Heart left ventricle (tissue), 16 donors: ENCODE measurements around the gene COA5. TPM values are rescaled to one million over a fixed set of nuclear protein-coding genes. Genes with fewer than 3 reads are reported as not detected.

Experiments
- ATAC-seq, 4 donors: fragments of 200-7000 bp; cut with Tn5 transposase; one replicate each; pipeline ENCODE4 v1.9.1; 2020 to 2022; ENCODE audit warnings: moderate library complexity in 4 of 4, mild to moderate bottlenecking in 3 of 4, moderate number of reproducible peaks in 1 of 4
- DNase-seq, 5 donors: peaks; one replicate each; pipeline ENCODE4 v3.0.0-alpha.2; 2020
- H3K27ac ChIP-seq, 12 donors: fragments of 200-600 bp; sonication (generic) in 4 of 12; one replicate each; pipeline versions ENCODE4 v1.5.0 to v1.8.0; 2016 to 2022; ENCODE audit warnings: mild to moderate bottlenecking in 2 of 12
- H3K27me3 ChIP-seq, 9 donors: fragments of 200-600 bp; sonication (generic) in 2 of 9; one replicate each; pipeline versions ENCODE4 v1.5.1 to v1.8.0; 2016 to 2022; ENCODE audit warnings: mild to moderate bottlenecking in 3 of 9
- H3K36me3 ChIP-seq, 9 donors: fragments of 200-600 bp; sonication (generic) in 2 of 9; one replicate each; pipeline versions ENCODE4 v1.5.0 to v1.8.0; 2018 to 2022; ENCODE audit warnings: mild to moderate bottlenecking in 2 of 9
- H3K4me1 ChIP-seq, 12 donors: fragments of 200-600 bp; sonication (generic) in 4 of 12; one replicate each; pipeline versions ENCODE4 v1.5.0 to v1.8.0; 2016 to 2022; ENCODE audit warnings: mild to moderate bottlenecking in 3 of 12
- H3K4me3 ChIP-seq, 12 donors: fragments of 200-600 bp; sonication (generic) in 4 of 12; one replicate each; pipeline versions ENCODE4 v1.5.0 to v1.8.0; 2017 to 2022; ENCODE audit warnings: mild to moderate bottlenecking in 9 of 12, moderate library complexity in 4 of 12
- H3K9me3 ChIP-seq, 12 donors: fragments of 200-600 bp; sonication (generic) in 4 of 12; one replicate each; pipeline versions ENCODE4 v1.5.0 to v1.8.0; 2016 to 2022; ENCODE audit warnings: mild to moderate bottlenecking in 1 of 12
- CTCF ChIP-seq, 12 donors: fragments of 200-600 bp; sonication (generic) in 4 of 12; IDR thresholded peaks; one replicate each; pipeline versions ENCODE4 v1.5.0 to v1.8.0; 2018 to 2022; ENCODE audit warnings: antibody characterized with exemption in 12 of 12, mild to moderate bottlenecking in 5 of 12
- POLR2A ChIP-seq, 2 donors: fragments of 450-650 bp; IDR thresholded peaks; one replicate each; pipeline ENCODE4 v1.6.1; 2017; ENCODE audit warnings: antibody characterized with exemption in 2 of 2, mild to moderate bottlenecking in 2 of 2, moderate library complexity in 2 of 2
- WGBS, 4 donors: extraction: QIAGEN DNeasy Blood & Tissue Kit in 2 of 4; methylation state at CpG; one replicate each; pipeline versions ENCODE4 v1.1.5 to v1.1.7; 2013 to 2018; 5-methylcytosine and 5-hydroxymethylcytosine counted together
- intact Hi-C, 10 donors: fragments of 100-400 bp; cut with DNase I; formaldehyde crosslinking; loops; one replicate each; pipeline versions ENCODE4 v1.11.1 to v1.14.2; 2022
- polyA plus RNA-seq, 2 donors: library from polyadenylated mRNA; stranded (reverse); fragments of 200-250 nt; gene quantifications; one replicate each; pipeline ENCODE4 v1.2.3, GENCODE V29; 2013
- total RNA-seq, 9 donors: library from RNA; depleted of rRNA in 2 of 9; stranded (reverse); fragments of >200 nt in 2 of 9; fragmentation: NEBNext Ultra II Directional in 3 of 9; extraction: Animal tissue kit (Norgen Biotek cat#: 25700) in 3 of 9; gene quantifications; one replicate each; pipeline versions ENCODE4 v1.1.0 to v1.2.4, GENCODE V29; 2016 to 2023
- donor health status: ischemic (EF 13 %, LVEDD 7.1; RV severe dilation, severe dysfunction).
- donor health status: healthy with polysubstance abuse.
- donor health status: DM: no; HTN: yes; CAD: no.
- donor health status: DM: no; HTN: no; CAD: no.
- donor health status: ischemic (EF 25% LVEDD 6.9; RV normal size, moderate dysfunction).
- donor health status: ischemic (EF 25% LVEDD 5.7; RV mildly dilated, moderate dysfunction).
- donor health status: healthy.
- donor health status: DM: yes; HTN: yes; CAD: no.
- donor health status: ischemic (EF 35%, LVEDD 5.7; RV mildly dilated, moderate dysfunction).
- donor health status: nonischemic (EF 11% LVEDD 7.7; RV severe dilation, severe dysfunction).
- donor health status: DM: yes; HTN: yes; CAD: no.
- donor health status: PGD.
- donor health status: ischemic (EF 29% LVEDD 5.4; RV normal size, mild dysfunction).
- donor health status: nonischemic (EF 23%, LVEDD 6.1; RV moderate dilation, normal function).

Gene COA5
- total and polyA plus RNA-seq, 11 donors: 19.6 to 39.5 (median 27.7) TPM

GRCh38 chr2:98578231-98578630, 30.1 kb downstream of the COA5 start:
- 92 to 97% (median 95%) methylated on average over 9 of the region's 9 CpGs for WGBS, 4 donors
- intact Hi-C loops: loop anchor here in 6 of 10 donors (5.0 to 10.0 kb wide), 2 partner anchors 163 to 166 kb away; no protein-coding TSS in a partner anchor
- H3K27ac ChIP-seq: no peak overlapping the region
- peaks cover 0 to 97% (median 67%) of the 10 kb centered on the region in 9 donors for H3K36me3 ChIP-seq
- no peaks in the 10 kb centered on the region for H3K9me3 ChIP-seq
- ATAC-seq (no peak), DNase-seq (no peak)
- H3K27me3 ChIP-seq: no peaks in the 10 kb centered on the region
- TF ChIP-seq CTCF (IDR thresholded peaks at IDR 0.05) (no peak), POLR2A (IDR thresholded peaks at IDR 0.05) (no peak)
- no peak overlapping the region for H3K4me3 ChIP-seq
- peaks cover 0 to 8% (median 0%) of the 10 kb centered on the region in 12 donors for H3K4me1 ChIP-seq

GRCh38 chr2:98577313-98577712, 31.0 kb downstream of the COA5 start:
- Histone ChIP-seq H3K27me3 (no peaks in the 10 kb centered on the region), H3K4me1 (peaks cover 0 to 8% (median 0%) of the 10 kb centered on the region in 12 donors), H3K9me3 (no peaks in the 10 kb centered on the region), H3K27ac (no peak overlapping the region), H3K36me3 (peaks cover 0 to 97% (median 67%) of the 10 kb centered on the region in 9 donors), H3K4me3 (no peak overlapping the region)
- 39 to 59% (median 48%) methylated on average over 10 of the region's 10 CpGs for WGBS, 4 donors
- no peak for TF ChIP-seq POLR2A (IDR thresholded peaks at IDR 0.05)
- peak in 11 of 12 donors; percentile 12 to 53 (median 34) for TF ChIP-seq CTCF (IDR thresholded peaks at IDR 0.05)
- DNase-seq (no peak), ATAC-seq (peak in 3 of 4 donors; percentile 56 to 71 (median 57))
- intact Hi-C loops: loop anchor here in 6 of 10 donors (5.0 to 10.0 kb wide), 2 partner anchors 163 to 165 kb away; no protein-coding TSS in a partner anchor

- no peak for TF ChIP-seq POLR2A (IDR thresholded peaks at IDR 0.05)
- ATAC-seq (peak in 1 of 4 donors; percentile 8), DNase-seq (no peak)
- Histone ChIP-seq H3K27me3 (no peaks in the 10 kb centered on the region), H3K9me3 (no peaks in the 10 kb centered on the region), H3K4me3 (no peak overlapping the region), H3K4me1 (peaks cover 0 to 8% (median 0%) of the 10 kb centered on the region in 12 donors), H3K27ac (no peak overlapping the region), H3K36me3 (peaks cover 0 to 97% (median 67%) of the 10 kb centered on the region in 9 donors)
- WGBS, 4 donors: 92 to 99% (median 96%) methylated on average over 13 to 22 of the region's 22 CpGs
- intact Hi-C loops: loop anchor here in 6 of 10 donors (5.0 to 10.0 kb wide), 2 partner anchors 162 to 164 kb away; no protein-coding TSS in a partner anchor
Observed at GRCh38 chr2:98576666-98577312, 31.5 kb downstream of the COA5 start.

GRCh38 chr2:98573426-98573825, 34.9 kb downstream of the COA5 start:
- Histone ChIP-seq H3K9me3 (no peaks in the 10 kb centered on the region), H3K27me3 (no peaks in the 10 kb centered on the region), H3K4me3 (no peak overlapping the region), H3K36me3 (peaks cover 0 to 96% (median 76%) of the 10 kb centered on the region in 9 donors), H3K27ac (no peak overlapping the region), H3K4me1 (peaks cover 0 to 13% (median 0%) of the 10 kb centered on the region in 12 donors)
- WGBS, 4 donors: 95 to 99% (median 95%) methylated on average over 11 to 13 of the region's 13 CpGs
- no peak for TF ChIP-seq CTCF (IDR thresholded peaks at IDR 0.05)
- ATAC-seq (no peak), DNase-seq (no peak)
- intact Hi-C loops: loop anchor here in 4 of 10 donors (10.0 kb wide), 1 partner anchor 159 kb away; no protein-coding TSS in a partner anchor
